PC-9 (cell line): ENCODE data around the gene KCTD2. TPM values are rescaled to one million over a fixed set of nuclear protein-coding genes. Genes with fewer than 3 reads are reported as not detected.

ENCODE experiments used
- BruUV-seq: library from RNA; stranded (reverse); fragments of 400-500 nt; replicated peaks from 2 replicates; lab custom pipeline; 2021; lab: Mats Ljungman, UMichigan
- CTCF ChIA-PET: fragments of 300-600 bp; sonication (Branson Sonifier 250); formaldehyde crosslinking; loops from one replicate; lab custom pipeline; 2022; ENCODE audit warnings: antibody characterized with exemption; lab: Charles Lee
- POLR2A ChIA-PET: fragments of 300-600 bp; sonication (Branson Sonifier 250); formaldehyde crosslinking; loops from one replicate; lab custom pipeline; 2022; ENCODE audit warnings: antibody characterized with exemption; ENCODE audit not compliant: unreplicated experiment; lab: Charles Lee
- DNase-seq, 2 experiments: peaks; one replicate each; pipeline versions ENCODE4 v3.0.0 to v3.0.0-alpha.2; 2015 to 2022; ENCODE audit warnings: mixed read lengths in 1 of 2
- H2AFZ ChIP-seq: fragments of 200-600 bp; sonication (generic); 2 replicates; pipeline ENCODE4 v1.8.1; 2017; ENCODE audit warnings: antibody characterized with exemption
- H3F3A ChIP-seq: fragments of 200-600 bp; sonication (generic); 2 replicates; pipeline ENCODE4 v1.8.1; 2017; ENCODE audit warnings: antibody characterized with exemption, mild to moderate bottlenecking, low read depth; ENCODE audit not compliant: insufficient read depth
- H3K27ac ChIP-seq: fragments of 200-600 bp; sonication (generic); 2 replicates; pipeline ENCODE4 v1.6.1; 2016; ENCODE audit warnings: mixed run types
- H3K27me3 ChIP-seq: fragments of 200-600 bp; sonication (generic); 2 replicates; pipeline ENCODE4 v1.6.1; 2016; ENCODE audit warnings: low read depth, mixed run types; ENCODE audit not compliant: insufficient read depth
- H3K36me3 ChIP-seq: fragments of 200-600 bp; sonication (generic); 2 replicates; pipeline ENCODE4 v1.6.1; 2016; ENCODE audit warnings: low read depth, mixed run types
- H3K4me1 ChIP-seq: fragments of 200-600 bp; sonication (generic); replicated peaks from 2 replicates; pipeline ENCODE4 v1.6.1; 2016; ENCODE audit warnings: mixed run types; ENCODE audit not compliant: insufficient read depth
- H3K4me2 ChIP-seq: fragments of 200-600 bp; sonication (generic); 2 replicates; pipeline ENCODE4 v1.6.1; 2017; ENCODE audit warnings: mixed run types
- H3K4me3 ChIP-seq: fragments of 200-600 bp; sonication (generic); 2 replicates; pipeline ENCODE4 v1.6.1; 2016; ENCODE audit warnings: mixed run types
- H3K79me2 ChIP-seq: fragments of 200-600 bp; sonication (generic); 2 replicates; pipeline ENCODE4 v1.6.1; 2017; ENCODE audit warnings: low read depth, mixed run types
- H3K9me2 ChIP-seq: fragments of 200-600 bp; sonication (generic); 2 replicates; pipeline ENCODE4 v1.8.1; 2017; ENCODE audit warnings: mild to moderate bottlenecking; ENCODE audit not compliant: insufficient read depth
- H3K9me3 ChIP-seq: fragments of 200-600 bp; sonication (generic); 2 replicates; pipeline ENCODE4 v1.8.1; 2016; ENCODE audit warnings: low read depth; ENCODE audit not compliant: insufficient read depth
- H4K20me1 ChIP-seq: fragments of 200-600 bp; sonication (generic); 2 replicates; pipeline ENCODE4 v1.8.1; 2017; ENCODE audit not compliant: insufficient read depth
- EZH2 ChIP-seq: fragments of 200-600 bp; sonication (generic); IDR thresholded peaks from 2 replicates; pipeline ENCODE4 v1.8.0; 2017; ENCODE audit warnings: antibody characterized with exemption, low read depth
- intact Hi-C: fragments of 100-400 bp; cut with micrococcal nuclease; formaldehyde crosslinking; loops from one replicate; pipeline ENCODE4 v1.10.0; 2022; ENCODE audit not compliant: unreplicated experiment
- total RNA-seq: library from RNA; stranded (reverse); gene quantifications from 2 replicates; pipeline ENCODE4 v1.2.3, GENCODE V29; 2021
- TF ChIP-seq, protein P1 (sequence below): fragments of 200-600 bp; sonication (generic); conservative IDR thresholded peaks from 2 replicates; pipeline ENCODE4 v1.6.1; 2017; ENCODE audit warnings: mixed run types, antibody characterized with exemption, mild to moderate bottlenecking, moderate library complexity

The KCTD2 gene
- total RNA-seq, 1 experiment from 2014 or later: 18.6 TPM

- CTCF ChIA-PET: interaction anchor here (0.9 to 1.5 kb wide), 2 partner anchors 109 to 110 kb away, joined by 4 to 7 read pairs; no protein-coding TSS in a partner anchor
- H3K27ac ChIP-seq: no peak overlapping the region
- no peaks in the 10 kb centered on the region for H4K20me1 ChIP-seq
- no peak for DNase-seq
- no peaks in the 10 kb centered on the region for H3F3A ChIP-seq
- no peaks in the 10 kb centered on the region for H3K9me2 ChIP-seq
- H2AFZ ChIP-seq: no peak overlapping the region
- BruUV-seq: no TSS peak
- no peaks in the 10 kb centered on the region for H3K4me1 ChIP-seq
- no peak for TF ChIP-seq EZH2
- TF ChIP-seq, protein P1, sequence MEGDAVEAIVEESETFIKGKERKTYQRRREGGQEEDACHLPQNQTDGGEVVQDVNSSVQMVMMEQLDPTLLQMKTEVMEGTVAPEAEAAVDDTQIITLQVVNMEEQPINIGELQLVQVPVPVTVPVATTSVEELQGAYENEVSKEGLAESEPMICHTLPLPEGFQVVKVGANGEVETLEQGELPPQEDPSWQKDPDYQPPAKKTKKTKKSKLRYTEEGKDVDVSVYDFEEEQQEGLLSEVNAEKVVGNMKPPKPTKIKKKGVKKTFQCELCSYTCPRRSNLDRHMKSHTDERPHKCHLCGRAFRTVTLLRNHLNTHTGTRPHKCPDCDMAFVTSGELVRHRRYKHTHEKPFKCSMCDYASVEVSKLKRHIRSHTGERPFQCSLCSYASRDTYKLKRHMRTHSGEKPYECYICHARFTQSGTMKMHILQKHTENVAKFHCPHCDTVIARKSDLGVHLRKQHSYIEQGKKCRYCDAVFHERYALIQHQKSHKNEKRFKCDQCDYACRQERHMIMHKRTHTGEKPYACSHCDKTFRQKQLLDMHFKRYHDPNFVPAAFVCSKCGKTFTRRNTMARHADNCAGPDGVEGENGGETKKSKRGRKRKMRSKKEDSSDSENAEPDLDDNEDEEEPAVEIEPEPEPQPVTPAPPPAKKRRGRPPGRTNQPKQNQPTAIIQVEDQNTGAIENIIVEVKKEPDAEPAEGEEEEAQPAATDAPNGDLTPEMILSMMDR: no peak
- no peaks in the 10 kb centered on the region for H3K9me3 ChIP-seq
- H3K27me3 ChIP-seq: no peaks in the 10 kb centered on the region
- H3K79me2 ChIP-seq: no peaks in the 10 kb centered on the region
- no peak overlapping the region for H3K4me2 ChIP-seq
- POLR2A ChIA-PET: interaction anchor here (0.8 kb wide), 1 partner anchor 110 kb away, joined by 5 read pairs; no protein-coding TSS in a partner anchor
- peaks cover 18% of the 10 kb centered on the region for H3K36me3 ChIP-seq
- intact Hi-C loops: loop anchor here (2.0 kb wide), 1 partner anchor 48 kb away; the partner anchor contains the start of gene ARMC7
- no peak overlapping the region for H3K4me3 ChIP-seq
Measured at GRCh38 chr17:75061055-75061438, 14.0 kb downstream of the KCTD2 start.

DNA sequence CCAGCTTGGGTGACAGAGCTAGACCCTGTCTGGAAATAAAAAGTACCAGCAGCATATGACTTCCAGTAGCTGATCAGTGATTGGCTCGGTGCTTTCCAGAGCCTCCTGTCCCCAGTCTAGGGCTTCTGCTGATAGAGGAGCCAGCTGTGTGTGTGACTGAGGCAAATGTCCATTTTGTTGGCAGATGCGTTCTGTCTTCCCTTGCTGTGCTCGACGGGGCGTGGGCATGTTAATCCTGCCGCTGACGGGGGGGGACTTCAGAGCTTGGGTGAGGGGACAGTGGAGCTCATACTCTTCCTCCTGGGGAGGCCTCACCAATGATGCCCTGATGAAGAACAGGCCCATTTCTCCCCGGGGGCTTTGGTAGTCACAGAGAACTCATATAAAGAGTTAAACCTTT, 14.6 kb downstream of the KCTD2 start:
- H3K79me2 ChIP-seq: no peaks in the 10 kb centered on the region
- H3K36me3 ChIP-seq: peaks cover 18% of the 10 kb centered on the region
- TF ChIP-seq EZH2: no peak
- TF ChIP-seq, protein P1: no peak
- no peaks in the 10 kb centered on the region for H3K4me1 ChIP-seq
- H3K9me3 ChIP-seq: no peaks in the 10 kb centered on the region
- no peak overlapping the region for H3K4me3 ChIP-seq
- no peaks in the 10 kb centered on the region for H4K20me1 ChIP-seq
- no peaks in the 10 kb centered on the region for H3K9me2 ChIP-seq
- ChIA-PET CTCF (interaction anchor here (0.9 kb wide), 1 partner anchor 109 kb away, joined by 4 read pairs; no protein-coding TSS in a partner anchor), POLR2A (no interaction called here)
- no peak overlapping the region for H3K27ac ChIP-seq
- no peak overlapping the region for H2AFZ ChIP-seq
- no TSS peak for BruUV-seq
- H3K4me2 ChIP-seq: no peak overlapping the region
- no peak for DNase-seq
- no peaks in the 10 kb centered on the region for H3K27me3 ChIP-seq
- no peaks in the 10 kb centered on the region for H3F3A ChIP-seq
- intact Hi-C loops: loop anchor here (2.0 kb wide), 1 partner anchor 47 kb away; the partner anchor contains the start of gene ARMC7

DNA sequence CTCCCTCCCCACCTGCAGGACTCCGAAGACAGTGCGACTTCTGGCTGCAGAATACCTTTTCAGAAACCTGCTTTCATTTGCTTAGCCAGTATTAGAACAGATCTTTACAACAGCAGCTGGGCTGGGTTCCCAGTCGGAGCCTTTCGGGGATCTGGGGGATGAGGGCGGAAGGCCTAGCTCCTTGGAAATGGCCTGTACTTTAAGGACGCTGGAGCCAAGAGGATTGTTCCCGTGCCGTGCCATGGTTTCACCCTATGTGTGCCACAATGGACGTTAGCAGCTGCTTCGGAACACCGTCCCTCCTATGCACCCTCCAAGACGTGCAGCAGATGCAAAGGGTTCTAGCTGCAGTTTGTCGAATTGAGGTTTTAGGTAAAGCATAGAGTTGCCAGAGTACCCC, 16.2 kb downstream of the KCTD2 start:
- Histone ChIP-seq H4K20me1 (no peaks in the 10 kb centered on the region), H3K4me1 (no peaks in the 10 kb centered on the region), H3K27me3 (no peaks in the 10 kb centered on the region), H3K9me2 (no peaks in the 10 kb centered on the region), H3K4me2 (no peak overlapping the region), H3K4me3 (no peak overlapping the region), H3K79me2 (no peaks in the 10 kb centered on the region), H3K27ac (no peak overlapping the region), H2AFZ (no peak overlapping the region), H3K36me3 (peaks cover 18% of the 10 kb centered on the region), H3F3A (no peaks in the 10 kb centered on the region; the same call in 1 of the 2 replicates), H3K9me3 (no peaks in the 10 kb centered on the region)
- intact Hi-C loops: no loop called here
- CTCF ChIA-PET: no interaction called here
- TF ChIP-seq, protein P1: no peak
- TF ChIP-seq EZH2: no peak
- POLR2A ChIA-PET: interaction anchor here (0.6 kb wide), 1 partner anchor 41 kb away, joined by 6 read pairs; no protein-coding TSS in a partner anchor
- no peak for DNase-seq
- no TSS peak for BruUV-seq
